A673 (cell line): Measurements from ENCODE around the gene CKMT2.

Source experiments
- CTCF ChIP-seq: fragments of 300-800, 200-600 bp; sonication (generic); conservative IDR thresholded peaks from 2 replicates; pipeline ENCODE4 v1.5.1; 2017; ENCODE audit warnings: low read depth, mild to moderate bottlenecking, antibody characterized with exemption, low read length, moderate library complexity, mixed read lengths
- EZH2 ChIP-seq: fragments of 200-600 bp; sonication (generic); IDR thresholded peaks from 2 replicates; pipeline ENCODE4 v1.6.1; 2017; ENCODE audit warnings: borderline replicate concordance, low read depth, mild to moderate bottlenecking, mixed read lengths, antibody characterized with exemption, low read length; ENCODE audit not compliant: poor library complexity, severe bottlenecking

- TF ChIP-seq EZH2 (no peak), CTCF (no peak)
Measured at GRCh38 chr5:81183811-81184748, 49.0 kb upstream of the CKMT2 start.
